GM23338 (cell line): ENCODE data around the gene SKOR1. TPM values are rescaled to one million over a fixed set of nuclear protein-coding genes. Genes with fewer than 3 reads are reported as not detected.

Source experiments
- ATAC-seq: fragments of 200-7000 bp; cut with Tn5 transposase; 3 replicates; pipeline ENCODE4 v1.9.1; 2020
- DNase-seq: peaks from one replicate; pipeline ENCODE4 v3.0.0-alpha.2; 2015; ENCODE audit warnings: low spot score
- H2AFZ ChIP-seq: fragments of 200-600 bp; sonication (generic); 2 replicates; pipeline ENCODE4 v1.8.0; 2016; ENCODE audit warnings: antibody characterized with exemption, mild to moderate bottlenecking, moderate library complexity
- H3F3A ChIP-seq: fragments of 200-600 bp; sonication (generic); replicated peaks from 2 replicates; pipeline ENCODE4 v1.8.0; 2017; ENCODE audit warnings: antibody characterized with exemption, mixed run types, low read depth
- H3K27ac ChIP-seq: fragments of 200-600 bp; sonication (generic); 2 replicates; pipeline ENCODE4 v1.6.1; 2016; ENCODE audit warnings: low read depth
- H3K27me3 ChIP-seq: fragments of 200-600 bp; sonication (generic); 2 replicates; pipeline ENCODE4 v1.8.0; 2016; ENCODE audit warnings: mild to moderate bottlenecking, mixed run types, moderate library complexity; ENCODE audit not compliant: insufficient read depth
- H3K36me3 ChIP-seq: fragments of 200-600 bp; sonication (generic); 2 replicates; pipeline ENCODE4 v1.8.0; 2016; ENCODE audit warnings: mild to moderate bottlenecking; ENCODE audit not compliant: insufficient read depth
- H3K4me1 ChIP-seq: fragments of 200-600 bp; sonication (generic); 2 replicates; pipeline ENCODE4 v1.8.0; 2016; ENCODE audit warnings: mild to moderate bottlenecking, moderate library complexity; ENCODE audit not compliant: insufficient read depth
- H3K4me2 ChIP-seq: fragments of 200-600 bp; sonication (generic); 2 replicates; pipeline ENCODE4 v1.7.1; 2017; ENCODE audit warnings: mixed run types
- H3K4me3 ChIP-seq: fragments of 200-600 bp; sonication (generic); 2 replicates; pipeline ENCODE4 v1.6.1; 2016; ENCODE audit warnings: mixed run types
- H3K79me2 ChIP-seq: fragments of 200-600 bp; sonication (generic); replicated peaks from 2 replicates; pipeline ENCODE4 v1.8.0; 2017; ENCODE audit warnings: mild to moderate bottlenecking; ENCODE audit not compliant: insufficient read depth
- H3K9me2 ChIP-seq: fragments of 200-600 bp; sonication (generic); 2 replicates; pipeline ENCODE4 v1.8.0; 2017; ENCODE audit not compliant: insufficient read depth
- H4K20me1 ChIP-seq: fragments of 200-600 bp; sonication (generic); replicated peaks from 2 replicates; pipeline ENCODE4 v1.8.0; 2017; ENCODE audit warnings: mild to moderate bottlenecking; ENCODE audit not compliant: insufficient read depth
- H3K27ac Mint-ChIP-seq: 2 replicates; pipeline ENCODE4 v1.8.0; 2020; ENCODE audit warnings: inconsistent platforms, mild to moderate bottlenecking, moderate library complexity, mixed read lengths
- H3K27me3 Mint-ChIP-seq: 3 replicates; pipeline ENCODE4 v1.8.0; 2022; ENCODE audit warnings: low read depth, mild to moderate bottlenecking, moderate library complexity, mixed read lengths, inconsistent platforms; ENCODE audit not compliant: insufficient read depth, poor library complexity
- H3K36me3 Mint-ChIP-seq: 3 replicates; pipeline ENCODE4 v1.8.0; 2021; ENCODE audit warnings: low read depth, mild to moderate bottlenecking, inconsistent platforms, moderate library complexity, mixed read lengths
- H3K4me1 Mint-ChIP-seq: 3 replicates; pipeline ENCODE4 v1.8.0; 2020; ENCODE audit warnings: mild to moderate bottlenecking, inconsistent platforms, mixed read lengths
- H3K4me3 Mint-ChIP-seq: 3 replicates; pipeline ENCODE4 v1.8.0; 2021; ENCODE audit warnings: moderate library complexity, mild to moderate bottlenecking, inconsistent platforms, mixed read lengths
- H3K9me3 Mint-ChIP-seq: 3 replicates; pipeline ENCODE4 v1.8.0; 2020; ENCODE audit warnings: moderate library complexity, mild to moderate bottlenecking, inconsistent platforms, mixed read lengths
- CREB1 ChIP-seq: fragments of 250-450 bp; sonication (Bioruptor Pico); IDR thresholded peaks from 2 replicates; pipeline ENCODE4 v1.5.0; 2020; ENCODE audit warnings: low read depth, mild to moderate bottlenecking, moderate library complexity
- EZH2 ChIP-seq: fragments of 200-600 bp; sonication (generic); IDR thresholded peaks from one replicate; pipeline ENCODE4 v1.8.0; 2017; ENCODE audit warnings: antibody characterized with exemption, mild to moderate bottlenecking, low read depth; ENCODE audit not compliant: unreplicated experiment
- JUNB ChIP-seq: IDR thresholded peaks from one replicate; pipeline ENCODE4 v1.6.1; 2016; ENCODE audit warnings: antibody characterized with exemption; ENCODE audit not compliant: unreplicated experiment
- NANOG ChIP-seq: IDR thresholded peaks from 2 replicates; pipeline ENCODE4 v1.6.1; 2016; ENCODE audit warnings: antibody characterized with exemption, borderline replicate concordance
- POLR2AphosphoS5 ChIP-seq: IDR thresholded peaks from 2 replicates; pipeline ENCODE4 v1.6.1; 2016; ENCODE audit warnings: antibody characterized with exemption, low read depth
- ZNF114 ChIP-seq: fragments of 250-450 bp; sonication (Bioruptor Pico); IDR thresholded peaks from 2 replicates; pipeline ENCODE4 v1.5.0; 2020; ENCODE audit warnings: mild to moderate bottlenecking, moderate library complexity
- polyA plus RNA-seq: library from polyadenylated mRNA; unstranded; fragments of >200 nt; fragmentation: Nextera tagmentation; extraction: Ambion mirVana; gene quantifications from 2 replicates; pipeline ENCODE4 v1.2.1, GENCODE V29; 2016
- total RNA-seq: library from RNA; depleted of rRNA; stranded (reverse); fragments of >200 nt; shearing (Covaris generic); gene quantifications from 2 replicates; pipeline ENCODE4 v1.2.3, GENCODE V29; 2014
- TF ChIP-seq, protein P1 (sequence below): IDR thresholded peaks from 2 replicates; pipeline ENCODE4 v1.6.1; 2016; ENCODE audit warnings: antibody characterized with exemption
- TF ChIP-seq, protein P2 (sequence below), 2 experiments: fragments of 200-600 bp in 1 of 2; sonication (generic) in 1 of 2; conservative IDR thresholded peaks; 2 replicates each; pipeline versions ENCODE4 v1.5.1 to v1.6.1; 2016 to 2017; ENCODE audit warnings: antibody characterized with exemption in 2 of 2, low read depth in 2 of 2, mild to moderate bottlenecking in 2 of 2, moderate library complexity in 1 of 2
- TF ChIP-seq, protein P3 (sequence below): IDR thresholded peaks from one replicate; pipeline ENCODE4 v1.6.1; 2018; ENCODE audit warnings: antibody characterized with exemption; ENCODE audit not compliant: unreplicated experiment

SKOR1 gene
- total and polyA plus RNA-seq, 2 experiments from 2014 or later, result 0.17 TPM; not detected in 1

DNA sequence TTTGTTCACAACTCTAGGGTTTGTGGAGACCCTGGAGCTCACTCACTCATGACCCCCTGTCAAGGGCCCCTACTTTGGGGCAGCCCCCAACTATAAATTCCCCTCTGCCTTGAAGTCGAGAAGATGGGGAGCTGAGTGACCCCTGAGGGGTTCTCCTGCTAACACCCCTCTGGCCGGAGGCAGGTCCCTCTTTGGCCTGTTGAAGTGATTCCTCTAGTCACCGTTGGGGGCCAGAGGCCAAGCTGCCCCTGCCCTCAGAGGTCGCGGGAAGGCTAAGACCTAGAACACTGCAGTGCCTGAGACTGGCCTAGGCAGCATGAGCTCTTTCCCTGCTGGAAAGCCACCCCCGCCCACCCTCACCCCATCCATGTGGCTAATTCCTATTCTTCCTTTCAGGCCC, 15.4 kb upstream of the SKOR1 start:
- H3F3A ChIP-seq, result no peaks in the 10 kb centered on the region
- Mint-ChIP-seq H3K36me3 (no peaks in the 10 kb centered on the region; the same call in 2 of the 3 replicates), H3K4me3 (no peak overlapping the region), H3K4me1 (peaks cover 30% of the 10 kb centered on the region), H3K27me3 (peaks cover 23% of the 10 kb centered on the region), H3K27ac (no peak overlapping the region), H3K9me3 (no peaks in the 10 kb centered on the region)
- no peak overlapping the region for H3K27ac ChIP-seq
- no peak overlapping the region for H3K4me3 ChIP-seq
- H4K20me1 ChIP-seq, result no peaks in the 10 kb centered on the region
- DNase-seq, result no peak
- TF ChIP-seq POLR2AphosphoS5 (no peak), NANOG (no peak), JUNB (no peak), CREB1 (CRISPR knock-in tag) (no peak)
- TF ChIP-seq, protein P1, sequence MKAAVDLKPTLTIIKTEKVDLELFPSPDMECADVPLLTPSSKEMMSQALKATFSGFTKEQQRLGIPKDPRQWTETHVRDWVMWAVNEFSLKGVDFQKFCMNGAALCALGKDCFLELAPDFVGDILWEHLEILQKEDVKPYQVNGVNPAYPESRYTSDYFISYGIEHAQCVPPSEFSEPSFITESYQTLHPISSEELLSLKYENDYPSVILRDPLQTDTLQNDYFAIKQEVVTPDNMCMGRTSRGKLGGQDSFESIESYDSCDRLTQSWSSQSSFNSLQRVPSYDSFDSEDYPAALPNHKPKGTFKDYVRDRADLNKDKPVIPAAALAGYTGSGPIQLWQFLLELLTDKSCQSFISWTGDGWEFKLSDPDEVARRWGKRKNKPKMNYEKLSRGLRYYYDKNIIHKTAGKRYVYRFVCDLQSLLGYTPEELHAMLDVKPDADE, result no peak
- TF ChIP-seq, protein P2, sequence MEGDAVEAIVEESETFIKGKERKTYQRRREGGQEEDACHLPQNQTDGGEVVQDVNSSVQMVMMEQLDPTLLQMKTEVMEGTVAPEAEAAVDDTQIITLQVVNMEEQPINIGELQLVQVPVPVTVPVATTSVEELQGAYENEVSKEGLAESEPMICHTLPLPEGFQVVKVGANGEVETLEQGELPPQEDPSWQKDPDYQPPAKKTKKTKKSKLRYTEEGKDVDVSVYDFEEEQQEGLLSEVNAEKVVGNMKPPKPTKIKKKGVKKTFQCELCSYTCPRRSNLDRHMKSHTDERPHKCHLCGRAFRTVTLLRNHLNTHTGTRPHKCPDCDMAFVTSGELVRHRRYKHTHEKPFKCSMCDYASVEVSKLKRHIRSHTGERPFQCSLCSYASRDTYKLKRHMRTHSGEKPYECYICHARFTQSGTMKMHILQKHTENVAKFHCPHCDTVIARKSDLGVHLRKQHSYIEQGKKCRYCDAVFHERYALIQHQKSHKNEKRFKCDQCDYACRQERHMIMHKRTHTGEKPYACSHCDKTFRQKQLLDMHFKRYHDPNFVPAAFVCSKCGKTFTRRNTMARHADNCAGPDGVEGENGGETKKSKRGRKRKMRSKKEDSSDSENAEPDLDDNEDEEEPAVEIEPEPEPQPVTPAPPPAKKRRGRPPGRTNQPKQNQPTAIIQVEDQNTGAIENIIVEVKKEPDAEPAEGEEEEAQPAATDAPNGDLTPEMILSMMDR (conservative IDR thresholded peaks at IDR 0.05; ENCODE audit: low read depth in 2 of 2), result no peak
- no peaks in the 10 kb centered on the region for H3K79me2 ChIP-seq
- peaks cover 3% of the 10 kb centered on the region for H3K4me1 ChIP-seq
- H3K9me2 ChIP-seq, result no peaks in the 10 kb centered on the region
- H2AFZ ChIP-seq, result no peak overlapping the region
- no peaks in the 10 kb centered on the region for H3K36me3 ChIP-seq
- ATAC-seq, result no peak
- no peak overlapping the region for H3K4me2 ChIP-seq
- H3K27me3 ChIP-seq, result no peaks in the 10 kb centered on the region

DNA sequence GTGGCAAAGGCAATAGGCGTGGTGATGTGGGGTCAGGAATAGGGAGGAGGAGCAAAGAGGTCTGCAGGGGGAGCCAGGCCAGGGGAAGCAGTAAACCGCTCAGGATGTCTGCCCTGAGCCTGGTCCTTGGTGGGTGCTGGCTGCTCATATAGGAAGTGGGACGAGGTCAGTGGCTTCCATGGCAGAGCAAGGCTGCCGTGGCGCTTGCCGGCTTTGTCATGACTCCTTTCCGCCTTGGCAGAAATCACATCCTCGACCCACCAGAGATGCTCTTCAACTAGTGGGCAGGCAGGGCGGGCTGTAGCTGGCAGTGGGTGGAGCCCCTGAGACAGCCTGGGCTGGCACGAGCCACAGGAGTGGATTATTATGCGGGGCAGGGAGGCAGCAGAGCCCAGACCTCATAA, 13.1 kb upstream of the SKOR1 start:
- Histone ChIP-seq H3K36me3 (no peaks in the 10 kb centered on the region), H3K4me2 (no peak overlapping the region), H3K4me3 (no peak overlapping the region), H3K79me2 (no peaks in the 10 kb centered on the region), H4K20me1 (no peaks in the 10 kb centered on the region), H3F3A (no peaks in the 10 kb centered on the region), H3K9me2 (peaks cover 3% of the 10 kb centered on the region), H3K27me3 (peaks cover 12% of the 10 kb centered on the region), H2AFZ (no peak overlapping the region), H3K27ac (no peak overlapping the region), H3K4me1 (no peaks in the 10 kb centered on the region; the same call in 1 of the 2 replicates)
- H3K4me1 Mint-ChIP-seq, result peaks cover 17% of the 10 kb centered on the region
- ATAC-seq, result peak; percentile 71
- TF ChIP-seq ZNF114 (CRISPR knock-in tag) (no peak), NANOG (no peak), EZH2 (no peak), JUNB (no peak)
- TF ChIP-seq, protein P1, result no peak
- TF ChIP-seq, protein P2 (conservative IDR thresholded peaks at IDR 0.05; ENCODE audit: low read depth in 2 of 2), result peak in 1 of 2 experiments; percentile 17; a peak in 1 of 4 replicates
- TF ChIP-seq, protein P3, sequence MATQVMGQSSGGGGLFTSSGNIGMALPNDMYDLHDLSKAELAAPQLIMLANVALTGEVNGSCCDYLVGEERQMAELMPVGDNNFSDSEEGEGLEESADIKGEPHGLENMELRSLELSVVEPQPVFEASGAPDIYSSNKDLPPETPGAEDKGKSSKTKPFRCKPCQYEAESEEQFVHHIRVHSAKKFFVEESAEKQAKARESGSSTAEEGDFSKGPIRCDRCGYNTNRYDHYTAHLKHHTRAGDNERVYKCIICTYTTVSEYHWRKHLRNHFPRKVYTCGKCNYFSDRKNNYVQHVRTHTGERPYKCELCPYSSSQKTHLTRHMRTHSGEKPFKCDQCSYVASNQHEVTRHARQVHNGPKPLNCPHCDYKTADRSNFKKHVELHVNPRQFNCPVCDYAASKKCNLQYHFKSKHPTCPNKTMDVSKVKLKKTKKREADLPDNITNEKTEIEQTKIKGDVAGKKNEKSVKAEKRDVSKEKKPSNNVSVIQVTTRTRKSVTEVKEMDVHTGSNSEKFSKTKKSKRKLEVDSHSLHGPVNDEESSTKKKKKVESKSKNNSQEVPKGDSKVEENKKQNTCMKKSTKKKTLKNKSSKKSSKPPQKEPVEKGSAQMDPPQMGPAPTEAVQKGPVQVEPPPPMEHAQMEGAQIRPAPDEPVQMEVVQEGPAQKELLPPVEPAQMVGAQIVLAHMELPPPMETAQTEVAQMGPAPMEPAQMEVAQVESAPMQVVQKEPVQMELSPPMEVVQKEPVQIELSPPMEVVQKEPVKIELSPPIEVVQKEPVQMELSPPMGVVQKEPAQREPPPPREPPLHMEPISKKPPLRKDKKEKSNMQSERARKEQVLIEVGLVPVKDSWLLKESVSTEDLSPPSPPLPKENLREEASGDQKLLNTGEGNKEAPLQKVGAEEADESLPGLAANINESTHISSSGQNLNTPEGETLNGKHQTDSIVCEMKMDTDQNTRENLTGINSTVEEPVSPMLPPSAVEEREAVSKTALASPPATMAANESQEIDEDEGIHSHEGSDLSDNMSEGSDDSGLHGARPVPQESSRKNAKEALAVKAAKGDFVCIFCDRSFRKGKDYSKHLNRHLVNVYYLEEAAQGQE, result no peak
- peak; percentile 32 for DNase-seq
- H3K27me3 Mint-ChIP-seq, result peaks cover 24% of the 10 kb centered on the region
- peaks cover 10% of the 10 kb centered on the region; the same call in 2 of the 3 replicates for H3K36me3 Mint-ChIP-seq
- H3K27ac Mint-ChIP-seq, result no peak overlapping the region
- H3K4me3 Mint-ChIP-seq, result no peak overlapping the region
- H3K9me3 Mint-ChIP-seq, result peaks cover 8% of the 10 kb centered on the region; the same call in 2 of the 3 replicates
